ENCODE results near the gene MRPL57. TPM values are rescaled to one million over a fixed set of nuclear protein-coding genes. Genes with fewer than 3 reads are reported as not detected.
"Not testable (repeated sequence)": the region's sequence is repeated elsewhere in the genome, so short reads cannot be mapped to it uniquely, and the experiment has no call there.

Gene MRPL57
- total and polyA plus RNA-seq, 3 donors from 2014 or later = 18.9 to 41.2 (median 36.8) TPM

GRCh38 chr13:21198391-21198790 is 21.9 kb downstream of the MRPL57 start:
- 82 to 85% methylated on average over 2 to 4 of the region's 4 CpGs for WGBS, 2 donors
- H3K27ac ChIP-seq; DNase-seq; H3K9me3 ChIP-seq; H3K27me3 ChIP-seq; intact Hi-C loops (cut with DNase I; ENCODE audit: low total_unique reads); H3K4me3 ChIP-seq; H3K36me3 ChIP-seq (ENCODE audit: low read depth, missing control alignments); H3K4me1 ChIP-seq: not testable (repeated sequence)

GRCh38 chr13:21201456-21202190 is 25.2 kb downstream of the MRPL57 start:
- H3K4me3 ChIP-seq; H3K36me3 ChIP-seq (ENCODE audit: low read depth, missing control alignments); H3K27me3 ChIP-seq; H3K27ac ChIP-seq; intact Hi-C loops (cut with DNase I; ENCODE audit: low total_unique reads); H3K9me3 ChIP-seq; H3K4me1 ChIP-seq; DNase-seq: not testable (repeated sequence)

GRCh38 chr13:21202767-21203531 is 26.5 kb downstream of the MRPL57 start:
- DNase-seq = no peak
- no peak overlapping the region for H3K4me3 ChIP-seq
- H3K9me3 ChIP-seq = no peaks in the 10 kb centered on the region
- H3K27me3 ChIP-seq = no peaks in the 10 kb centered on the region
- intact Hi-C loops (cut with DNase I; ENCODE audit: low total_unique reads) = no loop called here
- TF ChIP-seq, protein P1, sequence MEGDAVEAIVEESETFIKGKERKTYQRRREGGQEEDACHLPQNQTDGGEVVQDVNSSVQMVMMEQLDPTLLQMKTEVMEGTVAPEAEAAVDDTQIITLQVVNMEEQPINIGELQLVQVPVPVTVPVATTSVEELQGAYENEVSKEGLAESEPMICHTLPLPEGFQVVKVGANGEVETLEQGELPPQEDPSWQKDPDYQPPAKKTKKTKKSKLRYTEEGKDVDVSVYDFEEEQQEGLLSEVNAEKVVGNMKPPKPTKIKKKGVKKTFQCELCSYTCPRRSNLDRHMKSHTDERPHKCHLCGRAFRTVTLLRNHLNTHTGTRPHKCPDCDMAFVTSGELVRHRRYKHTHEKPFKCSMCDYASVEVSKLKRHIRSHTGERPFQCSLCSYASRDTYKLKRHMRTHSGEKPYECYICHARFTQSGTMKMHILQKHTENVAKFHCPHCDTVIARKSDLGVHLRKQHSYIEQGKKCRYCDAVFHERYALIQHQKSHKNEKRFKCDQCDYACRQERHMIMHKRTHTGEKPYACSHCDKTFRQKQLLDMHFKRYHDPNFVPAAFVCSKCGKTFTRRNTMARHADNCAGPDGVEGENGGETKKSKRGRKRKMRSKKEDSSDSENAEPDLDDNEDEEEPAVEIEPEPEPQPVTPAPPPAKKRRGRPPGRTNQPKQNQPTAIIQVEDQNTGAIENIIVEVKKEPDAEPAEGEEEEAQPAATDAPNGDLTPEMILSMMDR (IDR thresholded peaks at IDR 0.05) = no peak
- no peak for TF ChIP-seq POLR2A (IDR thresholded peaks at IDR 0.05)
- no peaks in the 10 kb centered on the region for H3K36me3 ChIP-seq (ENCODE audit: low read depth, missing control alignments)
- no peaks in the 10 kb centered on the region for H3K4me1 ChIP-seq
- WGBS, 2 donors = 78 to 86% methylated on average over 3 of the region's 3 CpGs
- no peak overlapping the region for H3K27ac ChIP-seq

DNA sequence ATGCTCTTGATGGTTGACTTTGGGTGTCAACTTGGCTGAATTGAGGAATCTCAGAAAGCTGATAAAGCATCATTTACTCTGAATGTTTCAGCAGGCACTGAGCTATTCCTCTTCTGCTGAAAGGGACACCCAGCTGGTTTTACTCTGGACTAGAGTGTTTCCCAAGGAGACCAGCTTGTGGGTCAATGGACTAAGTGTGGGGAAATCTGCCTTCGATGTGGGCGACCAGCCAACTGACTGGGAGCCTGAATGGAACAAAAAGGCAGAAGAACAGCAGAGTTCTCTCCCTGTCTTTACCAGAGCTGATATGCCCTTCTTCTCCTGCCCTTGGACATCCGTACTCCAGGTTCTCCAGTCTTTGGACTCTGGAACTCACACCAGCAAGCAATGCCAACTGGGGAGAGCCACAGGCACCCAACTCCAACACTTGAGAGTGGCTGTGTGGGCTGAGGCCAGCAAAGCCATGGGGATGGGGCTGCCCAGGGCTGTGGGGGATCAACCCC is 32.2 kb downstream of the MRPL57 start:
- 80% methylated on average over 3 of the region's 3 CpGs for WGBS, 2 donors
- no peaks in the 10 kb centered on the region for H3K4me1 ChIP-seq
- no peak overlapping the region for H3K27ac ChIP-seq
- intact Hi-C loops (cut with DNase I; ENCODE audit: low total_unique reads) = no loop called here
- TF ChIP-seq POLR2A (IDR thresholded peaks at IDR 0.05) = no peak
- TF ChIP-seq, protein P1 (IDR thresholded peaks at IDR 0.05) = no peak
- H3K27me3 ChIP-seq = no peaks in the 10 kb centered on the region
- no peak for DNase-seq
- H3K36me3 ChIP-seq (ENCODE audit: low read depth, missing control alignments) = no peaks in the 10 kb centered on the region
- H3K4me3 ChIP-seq = no peak overlapping the region
- H3K9me3 ChIP-seq = no peaks in the 10 kb centered on the region

DNA sequence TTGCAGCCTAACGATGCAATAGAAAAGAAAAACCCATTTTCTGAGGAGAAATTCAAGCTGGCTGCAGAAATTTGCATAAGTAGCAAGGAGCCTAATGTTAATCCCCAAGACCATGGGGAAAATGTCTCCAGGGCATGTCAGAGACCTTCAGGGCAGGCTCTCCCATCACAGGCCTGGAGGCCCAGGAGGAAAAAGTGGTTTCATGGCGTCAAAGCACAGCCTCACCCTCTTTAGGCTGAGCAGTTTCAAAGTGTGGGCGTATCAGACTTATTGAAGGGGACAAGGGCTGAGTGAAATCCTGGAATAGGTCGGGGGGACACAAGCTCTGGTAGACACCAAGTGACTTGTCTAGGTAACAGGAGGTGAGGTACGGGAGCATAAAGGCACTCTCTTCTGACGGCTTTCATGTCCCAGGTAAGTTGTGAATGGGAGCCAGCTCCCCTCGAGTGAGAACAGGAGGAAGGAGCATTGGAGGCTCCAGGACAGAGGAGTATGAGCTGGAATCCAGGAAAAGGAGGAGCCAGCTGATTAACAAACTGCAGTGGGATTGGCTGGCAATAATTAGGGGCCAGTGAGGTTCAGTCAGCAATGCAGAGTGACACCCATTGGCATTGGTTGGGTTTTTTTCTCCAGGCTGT is 35.8 kb downstream of the MRPL57 start:
- Histone ChIP-seq H3K36me3 (ENCODE audit: low read depth, missing control alignments) (no peaks in the 10 kb centered on the region), H3K9me3 (no peaks in the 10 kb centered on the region), H3K27me3 (no peaks in the 10 kb centered on the region), H3K4me1 (no peaks in the 10 kb centered on the region), H3K27ac (no peak overlapping the region), H3K4me3 (no peak overlapping the region)
- TF ChIP-seq POLR2A (IDR thresholded peaks at IDR 0.05) = no peak
- TF ChIP-seq, protein P1 (IDR thresholded peaks at IDR 0.05) = no peak
- intact Hi-C loops (cut with DNase I; ENCODE audit: low total_unique reads) = no loop called here
- no peak for DNase-seq
- 92% methylated on average over 7 of the region's 7 CpGs for WGBS, 2 donors

DNA sequence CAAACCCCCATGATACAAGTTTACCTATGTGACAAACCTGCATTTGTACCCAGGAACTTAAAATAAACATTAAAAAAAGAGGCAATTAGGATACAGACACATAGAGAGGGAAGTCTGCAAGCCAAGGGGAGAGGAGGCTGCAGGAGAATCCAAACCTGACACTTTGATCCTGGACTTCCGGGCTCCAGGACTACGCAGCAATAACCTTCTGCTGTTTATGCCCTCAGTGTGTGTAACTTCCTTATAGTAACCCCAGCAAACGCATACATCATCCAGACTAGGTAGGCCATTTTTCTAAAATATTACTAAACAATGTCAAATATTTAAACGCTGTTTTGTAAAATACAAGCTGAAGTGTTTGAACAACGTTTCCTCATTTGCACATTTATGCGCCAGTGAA is 39.0 kb downstream of the MRPL57 start:
- H3K27ac ChIP-seq; DNase-seq; H3K36me3 ChIP-seq (ENCODE audit: low read depth, missing control alignments); H3K4me3 ChIP-seq; H3K9me3 ChIP-seq; H3K27me3 ChIP-seq; H3K4me1 ChIP-seq; intact Hi-C loops (cut with DNase I; ENCODE audit: low total_unique reads): not testable (repeated sequence)
- 66 to 78% methylated on average over 6 of the region's 6 CpGs for WGBS, 2 donors
